DMS 273 treated with DMSO at 0.1 percent for 48 hours (cell line): ENCODE data around the gene LPAR5.

Experiments used
- DNase-seq: peaks from one replicate; lab custom pipeline; 2025; lab: John Stamatoyannopoulos, UW

The LPAR5 gene

GRCh38 chr12:6635856-6636531 is at the start of gene LPAR5:
TSS of gene LPAR5 (minus strand) at chr12:6635959. CDS start at chr12:6621248, 14,711 bp downstream.
- DNase-seq = no peak

- no peak for DNase-seq
Measured at GRCh38 chr12:6684609-6685008, 48.9 kb upstream of the LPAR5 start.

- DNase-seq = no peak
Measured at GRCh38 chr12:6676962-6677361, 41.2 kb upstream of the LPAR5 start.

- no peak for DNase-seq
Measured at GRCh38 chr12:6672143-6672542, 36.4 kb upstream of the LPAR5 start.

- no peak for DNase-seq
Measured at GRCh38 chr12:6667559-6668210, 31.9 kb upstream of the LPAR5 start.

GRCh38 chr12:6666211-6666610 is 30.5 kb upstream of the LPAR5 start:
- no peak for DNase-seq

- DNase-seq = no peak
Measured at GRCh38 chr12:6664902-6665301, 29.1 kb upstream of the LPAR5 start.

- peak; percentile 95 for DNase-seq
Measured at GRCh38 chr12:6662906-6663742, 27.4 kb upstream of the LPAR5 start, which contains the start of gene ING4. TSS of gene ING4 (minus strand) at chr12:6663119. CDS start at chr12:6663101, 18 bp downstream.

- no peak for DNase-seq
Measured at GRCh38 chr12:6662602-6662905, 26.8 kb upstream of the LPAR5 start.

- no peak for DNase-seq
Measured at GRCh38 chr12:6653987-6654386, 18.2 kb upstream of the LPAR5 start.

- no peak for DNase-seq
Measured at GRCh38 chr12:6653342-6653741, 17.6 kb upstream of the LPAR5 start.

GRCh38 chr12:6652391-6652790 is 16.6 kb upstream of the LPAR5 start:
- no peak for DNase-seq

- DNase-seq = no peak
Measured at GRCh38 chr12:6650832-6651231, 15.1 kb upstream of the LPAR5 start.

- DNase-seq = no peak
Measured at GRCh38 chr12:6647083-6647604, 11.4 kb upstream of the LPAR5 start, which contains the start of gene ACRBP. TSS of gene ACRBP (minus strand) at chr12:6647432. CDS start at chr12:6647366, 66 bp downstream.

GRCh38 chr12:6646276-6647082 is 10.7 kb upstream of the LPAR5 start:
- no peak for DNase-seq

- DNase-seq = no peak
Measured at GRCh38 chr12:6644903-6645302, 9.1 kb upstream of the LPAR5 start.

GRCh38 chr12:6644257-6644596 is 8.5 kb upstream of the LPAR5 start:
- DNase-seq = no peak

- DNase-seq = no peak
Measured at GRCh38 chr12:6643569-6644256, 8.0 kb upstream of the LPAR5 start.

GRCh38 chr12:6641131-6641530 is 5.4 kb upstream of the LPAR5 start:
- no peak for DNase-seq

- DNase-seq = no peak
Measured at GRCh38 chr12:6640497-6640896, 4.7 kb upstream of the LPAR5 start.

- no peak for DNase-seq
Measured at GRCh38 chr12:6639151-6639801, 3.5 kb upstream of the LPAR5 start.
